ENCODE results near the gene PANX3.

PANX3 gene

DNA sequence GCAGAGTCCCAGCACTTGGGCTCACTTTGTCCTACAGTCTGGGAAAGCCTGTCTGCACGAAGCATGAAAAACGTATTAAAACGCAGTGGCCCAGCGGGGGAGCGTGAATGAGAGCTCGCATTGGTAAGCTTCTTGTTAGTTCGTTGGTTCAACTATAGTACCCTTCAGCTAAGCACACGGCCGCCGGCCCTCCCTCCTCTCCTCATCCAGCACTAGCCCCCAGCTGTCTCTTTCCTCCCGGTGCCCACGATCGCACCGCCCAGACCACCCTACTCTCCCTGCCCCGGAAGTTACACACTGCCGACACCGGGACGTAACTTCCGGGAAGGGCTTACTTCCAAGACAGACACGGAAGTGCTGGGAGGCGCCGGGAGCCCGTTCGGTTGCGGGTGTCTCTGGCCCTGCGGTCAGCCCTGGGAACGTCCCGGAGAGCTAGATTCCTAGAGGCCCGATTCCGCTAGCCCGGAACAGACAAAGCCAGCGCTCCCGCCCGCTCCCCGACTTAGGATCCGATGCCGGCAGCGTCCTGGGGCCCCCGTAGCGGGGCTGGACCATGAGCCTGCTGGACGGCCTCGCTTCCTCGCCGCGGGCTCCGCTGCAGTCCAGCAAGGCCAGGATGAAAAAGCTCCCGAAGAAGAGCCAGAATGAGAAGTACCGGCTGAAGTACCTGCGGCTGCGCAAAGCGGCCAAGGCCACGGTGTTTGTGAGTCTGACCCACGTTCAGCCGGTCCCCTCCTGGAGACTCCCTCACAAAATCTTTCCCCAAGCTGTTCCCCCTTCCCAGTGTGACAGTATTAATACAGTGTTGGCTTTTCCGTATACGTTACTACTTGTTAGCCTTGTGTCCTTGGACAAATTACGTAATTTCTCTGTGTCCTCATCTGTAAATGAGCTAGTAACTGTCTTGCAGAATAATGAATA, 11.6 kb downstream of the PANX3 start, which contains the start of gene TBRG1:
Gene TBRG1 (plus strand): TSS at position 334 of the 921 bp plus-strand sequence. CDS start 220 bp downstream, at position 554.
- peak; percentile 86 for DNase-seq

DNA sequence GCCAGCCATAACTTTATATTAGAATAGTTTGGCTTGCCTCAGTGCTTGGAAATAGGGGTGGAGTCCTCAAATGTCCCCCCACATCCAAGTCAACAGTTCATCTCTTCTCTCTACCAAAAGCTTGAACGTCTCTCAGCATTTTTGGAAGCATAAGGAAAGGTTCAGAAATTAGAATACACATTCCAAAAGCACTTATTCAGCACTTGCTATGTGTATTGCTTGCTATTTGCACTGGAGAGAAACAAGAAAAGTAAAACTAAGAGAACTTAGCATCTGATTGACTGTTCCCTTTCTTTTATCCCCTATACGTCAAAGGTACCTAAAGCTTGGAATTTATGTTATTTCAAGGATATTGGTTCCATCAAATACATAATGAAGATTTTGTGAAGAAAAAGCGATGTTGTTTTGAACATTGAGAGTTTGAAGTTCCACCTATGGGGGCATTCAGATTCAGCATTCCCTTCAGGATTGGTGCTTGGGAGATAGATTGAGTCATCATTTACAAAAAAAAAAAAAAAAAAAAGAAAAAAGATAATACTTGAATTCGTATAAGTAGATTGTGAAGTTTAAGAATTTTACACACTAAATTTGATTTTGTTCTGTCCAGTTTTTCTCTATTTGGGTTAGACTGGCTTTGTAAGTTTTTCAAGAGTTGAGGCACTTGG, 12.8 kb downstream of the PANX3 start:
- DNase-seq = no peak

DNA sequence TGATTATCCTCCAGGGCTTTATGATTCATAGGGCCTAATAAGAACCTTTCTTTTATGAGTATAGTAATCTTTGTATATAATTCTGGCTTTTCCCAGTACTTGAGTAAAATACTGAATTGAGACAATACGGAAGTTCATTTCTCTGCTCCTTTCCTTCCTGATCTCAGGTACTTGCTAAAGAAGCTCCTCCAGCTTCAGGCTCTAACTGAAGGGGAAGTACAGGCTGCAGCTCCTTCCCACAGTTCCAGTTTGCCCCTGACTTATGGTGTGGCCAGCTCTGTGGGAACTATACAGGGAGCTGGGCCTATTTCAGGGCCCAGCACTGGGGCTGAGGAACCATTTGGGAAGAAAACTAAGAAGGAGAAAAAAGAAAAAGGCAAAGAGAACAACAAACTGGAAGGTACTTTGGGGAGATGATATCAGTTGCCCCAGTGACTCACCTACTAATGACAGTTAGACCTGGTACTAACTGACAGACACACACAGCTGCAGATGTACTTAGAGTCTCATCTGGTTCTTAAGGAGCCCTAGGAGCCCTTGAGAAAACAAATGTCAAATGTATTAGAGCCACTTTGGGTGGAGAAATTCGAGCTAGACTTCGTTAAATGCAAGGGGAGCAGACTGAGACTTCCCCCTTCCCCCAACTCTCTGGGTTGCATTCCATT, 14.4 kb downstream of the PANX3 start:
- DNase-seq = no peak

DNA sequence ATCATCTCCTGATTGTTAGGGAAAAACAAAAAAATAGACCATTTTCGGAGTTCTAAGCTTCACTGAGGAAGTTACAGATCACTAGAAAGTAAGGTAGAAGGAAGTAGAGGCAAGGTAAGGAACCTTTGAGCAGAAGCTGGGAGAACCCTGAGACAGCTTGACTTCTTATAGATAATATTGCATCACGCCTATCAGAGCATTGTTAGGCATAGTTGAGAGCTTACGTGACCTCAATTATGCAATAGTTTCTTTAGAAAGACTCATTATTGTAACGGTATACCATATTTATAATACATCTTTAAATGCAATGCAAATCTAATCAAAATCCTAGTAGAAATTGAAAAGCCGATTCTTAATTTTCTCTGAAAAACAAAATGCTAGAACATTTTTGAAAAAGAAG, 16.3 kb downstream of the PANX3 start:
- DNase-seq = no peak

DNA sequence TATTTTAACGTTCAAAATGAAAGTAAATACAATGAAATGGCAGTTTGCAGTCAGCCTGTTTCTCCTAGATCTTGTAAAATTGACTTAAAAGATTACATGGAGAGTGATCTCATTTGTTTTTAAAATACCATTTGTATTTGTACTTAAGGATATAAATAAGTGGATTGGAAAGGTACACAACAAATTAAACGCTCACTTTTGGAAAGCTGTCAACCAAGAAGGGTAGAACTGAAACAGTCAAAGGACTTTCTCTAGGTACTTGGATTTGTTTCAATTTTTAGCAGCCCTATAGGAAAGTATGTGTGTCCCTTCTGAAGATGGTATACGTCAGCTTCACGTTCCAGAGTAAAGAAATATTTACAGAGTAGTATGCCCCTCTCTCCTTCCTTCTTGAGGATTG, 18.7 kb downstream of the PANX3 start:
- DNase-seq = no peak

DNA sequence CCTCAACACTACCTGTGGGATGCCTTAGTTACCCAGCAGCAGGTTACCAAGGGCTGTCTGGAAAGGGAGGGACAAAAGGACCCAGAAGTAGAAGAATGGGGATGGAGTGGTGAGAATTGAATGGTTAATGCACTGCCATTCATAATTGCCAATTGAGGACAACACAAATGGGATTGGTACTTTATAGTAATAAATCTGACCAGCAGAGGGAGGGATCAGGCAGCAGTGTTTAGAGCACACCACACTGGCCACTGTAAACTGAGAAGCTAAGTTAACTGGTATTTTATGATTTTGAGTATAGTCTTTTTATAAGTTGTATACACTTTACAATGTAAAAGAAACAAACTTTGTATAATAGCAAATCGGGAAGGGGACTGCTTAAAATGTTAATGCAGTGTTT, 22.1 kb downstream of the PANX3 start:
- DNase-seq = no peak

DNA sequence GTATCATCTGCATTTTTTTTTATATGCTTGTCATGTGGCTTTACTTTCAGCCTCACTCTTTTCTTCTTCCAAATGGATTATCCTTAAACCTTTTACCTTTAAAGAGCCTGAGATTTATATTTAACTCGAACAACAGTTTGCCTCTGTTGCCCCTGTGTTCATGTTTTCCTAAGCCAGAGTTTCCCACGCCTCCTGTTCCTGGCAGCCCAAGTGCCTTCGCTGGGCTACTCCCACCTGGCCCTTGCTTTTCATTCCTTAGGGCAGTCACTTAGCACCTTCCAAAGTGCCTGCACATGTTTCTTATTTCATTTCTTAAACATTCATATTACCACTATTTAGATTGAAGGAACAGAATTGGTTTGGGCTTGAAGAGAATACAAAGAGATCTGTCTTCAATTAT, 24.7 kb downstream of the PANX3 start:
- no peak for DNase-seq

DNA sequence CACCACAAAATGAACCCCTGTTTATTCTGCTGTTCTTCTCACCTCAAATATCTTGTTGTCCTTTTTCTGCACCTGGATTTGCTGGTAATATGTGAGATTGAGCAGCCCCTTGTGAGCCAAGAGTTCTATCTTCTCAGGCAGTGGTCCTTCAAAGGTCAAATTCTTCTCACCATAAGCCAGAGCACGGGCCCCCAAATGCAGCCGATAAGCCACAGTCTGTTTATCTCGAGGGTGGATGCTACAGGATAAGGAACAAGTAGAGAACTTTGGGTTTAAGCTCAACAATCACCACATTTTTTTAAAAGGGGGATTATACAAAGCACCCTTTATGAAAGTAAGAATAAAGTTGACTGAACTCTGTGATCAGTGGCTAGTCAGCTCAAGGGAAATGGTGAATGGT, 27.3 kb downstream of the PANX3 start:
- no peak for DNase-seq

DNA sequence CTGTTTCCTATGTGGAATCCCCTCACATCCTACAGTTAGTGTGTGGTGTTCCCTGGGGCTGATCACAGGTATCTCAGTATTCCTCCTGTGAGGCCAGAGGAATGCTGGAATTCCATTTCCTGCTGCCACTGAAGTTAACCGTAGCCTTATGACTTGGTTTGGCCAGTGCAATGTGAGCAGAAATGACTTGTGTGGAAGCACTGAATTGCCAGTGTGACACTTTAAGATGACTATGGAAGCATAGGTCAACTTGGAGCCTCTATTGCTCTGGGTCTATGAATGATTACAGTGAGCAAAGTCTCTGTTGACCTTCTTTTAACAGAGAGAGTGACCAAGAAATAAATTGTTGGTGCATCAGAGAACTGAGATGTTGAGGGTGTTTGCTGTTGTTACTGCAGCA, 28.0 kb downstream of the PANX3 start:
- no peak for DNase-seq

DNA sequence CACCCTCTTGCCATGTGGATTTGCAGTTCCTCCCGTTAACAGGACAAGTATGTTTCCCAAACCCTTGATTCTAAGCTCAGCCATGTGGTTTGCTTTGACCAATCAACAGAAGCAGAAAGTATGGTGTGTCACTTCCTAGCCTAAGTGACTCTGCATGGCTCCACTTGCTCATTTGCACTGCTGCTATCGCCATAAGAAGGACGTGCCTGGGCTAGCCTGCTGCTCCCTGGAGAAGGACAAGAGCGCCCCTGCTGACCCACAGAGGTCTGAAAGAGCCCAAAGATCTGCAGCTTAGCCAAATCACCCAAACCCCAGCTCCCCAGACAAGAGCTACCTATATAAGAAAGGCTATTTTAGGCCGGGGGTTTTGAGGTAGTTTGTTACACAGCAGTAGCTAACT, 29.4 kb downstream of the PANX3 start:
- no peak for DNase-seq

DNA sequence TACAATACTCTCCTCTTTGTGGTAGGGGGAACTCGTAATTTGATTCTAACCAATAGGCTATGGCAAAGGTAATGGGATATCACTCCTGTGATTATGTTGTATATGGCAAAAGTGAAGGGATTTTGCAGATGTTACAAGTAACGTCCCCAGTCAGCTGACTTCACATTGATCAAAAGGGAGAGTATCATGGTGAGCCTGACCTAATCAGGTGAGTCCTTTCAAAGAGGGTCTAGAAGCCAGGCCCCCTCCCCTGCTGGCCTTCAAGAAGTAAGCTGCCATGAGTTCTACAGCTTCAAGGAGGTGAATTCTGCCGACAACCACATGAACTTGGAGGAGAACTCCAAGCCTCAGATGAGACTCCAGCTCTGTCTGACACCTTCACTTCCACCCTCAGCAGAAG, 31.4 kb downstream of the PANX3 start:
- no peak for DNase-seq

DNA sequence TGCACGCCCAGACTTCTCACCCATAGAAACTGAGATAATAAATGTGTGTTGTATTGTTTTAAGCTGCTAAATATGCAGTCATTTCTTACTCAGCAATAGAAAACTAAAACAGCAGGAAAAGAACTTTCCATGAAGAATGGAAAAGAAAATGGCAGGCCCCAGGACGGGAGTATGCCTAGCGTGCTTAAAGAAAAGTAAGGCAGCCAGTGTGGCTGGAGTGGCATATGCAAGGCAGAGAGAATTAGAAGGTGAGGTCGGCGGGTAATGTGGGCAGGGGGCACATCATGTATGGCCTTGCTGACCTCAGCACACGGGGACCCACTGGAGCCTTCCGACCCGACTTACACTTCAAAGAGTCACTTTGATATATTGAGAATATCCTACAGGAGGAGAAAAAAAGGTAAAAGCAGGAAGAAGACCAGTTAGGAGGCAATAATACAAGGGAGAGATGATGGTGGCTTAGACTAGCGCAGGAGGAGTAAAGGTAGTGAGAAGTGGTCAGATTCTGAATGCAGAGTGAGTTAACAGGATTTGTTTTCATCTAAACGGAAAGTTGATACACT, 31.9 kb downstream of the PANX3 start:
- DNase-seq = no peak

DNA sequence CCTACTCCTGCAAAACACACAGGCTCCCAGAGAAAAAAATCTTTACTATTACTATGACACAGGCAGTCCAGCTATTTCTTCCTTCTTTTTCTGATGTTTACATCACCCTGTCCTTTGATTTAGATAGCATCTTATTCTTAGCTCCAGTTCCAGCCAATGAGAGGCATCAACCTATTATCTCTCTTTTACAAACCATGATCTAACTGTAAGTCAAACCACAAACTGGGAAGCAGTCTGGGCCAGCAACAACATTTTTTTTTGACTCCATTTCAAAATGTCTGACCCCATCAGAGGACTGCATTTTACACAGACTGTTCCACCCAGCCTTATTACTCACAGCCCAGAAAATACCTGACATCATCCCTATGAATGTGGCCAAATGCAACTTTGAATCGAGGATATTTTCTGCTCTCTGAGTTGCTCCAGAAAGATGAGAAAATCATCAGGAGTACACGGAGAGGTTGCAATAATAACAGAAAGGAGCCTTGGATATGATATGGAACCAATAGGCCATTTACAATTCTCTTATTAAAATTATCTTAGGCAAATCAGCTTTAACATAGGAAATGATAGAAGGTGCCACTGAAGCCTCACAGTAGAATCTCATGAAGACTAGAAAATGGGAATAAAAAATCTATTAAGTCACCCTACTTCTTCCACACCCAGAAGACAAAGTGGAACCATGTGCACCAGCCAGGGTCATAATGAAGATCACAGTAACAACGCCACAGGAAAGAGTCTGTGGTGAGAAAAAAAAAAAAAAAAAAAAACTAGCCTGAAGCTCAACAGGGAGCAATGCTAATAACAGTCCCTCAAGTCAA, 32.6 kb downstream of the PANX3 start:
- no peak for DNase-seq

DNA sequence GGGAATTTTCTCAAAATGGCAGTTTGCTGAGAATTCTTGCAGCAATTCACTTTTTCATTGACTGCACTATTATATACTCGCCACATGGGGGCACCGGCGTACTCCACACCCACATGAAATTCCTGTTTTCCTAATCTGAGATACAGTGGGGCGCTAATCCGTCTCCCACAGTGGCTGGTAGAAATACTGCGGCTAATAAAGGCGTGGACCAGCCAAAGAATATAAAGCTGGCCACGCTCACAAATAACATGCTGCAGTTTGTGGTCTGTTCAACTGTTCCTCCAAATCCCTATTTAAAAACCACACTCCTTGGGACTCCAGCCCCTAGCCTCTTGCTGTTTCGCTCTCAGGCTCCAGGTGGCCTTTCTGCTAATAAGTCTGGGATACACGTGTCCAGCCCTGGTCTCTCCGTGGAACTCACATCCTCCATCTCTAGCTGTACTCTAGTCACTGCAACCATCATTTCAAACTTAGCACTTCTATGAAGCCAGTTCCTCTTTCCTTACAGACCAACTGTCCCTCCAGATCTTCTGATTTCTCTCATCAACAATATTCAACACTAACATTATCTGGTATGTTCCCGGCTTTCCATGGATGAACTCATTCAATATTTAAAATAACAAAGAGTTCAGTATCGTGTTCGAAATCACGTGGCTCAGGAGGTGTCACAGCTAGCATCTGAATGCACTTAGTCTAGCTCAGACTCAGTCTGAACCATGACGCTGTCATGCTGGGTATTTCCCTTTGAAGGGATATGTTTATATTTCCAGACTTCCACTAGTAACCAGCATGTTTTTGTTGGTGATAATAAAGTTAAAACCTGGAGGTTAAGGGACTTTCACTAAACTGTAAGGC, 33.4 kb downstream of the PANX3 start:
- DNase-seq = peak; percentile 55

DNA sequence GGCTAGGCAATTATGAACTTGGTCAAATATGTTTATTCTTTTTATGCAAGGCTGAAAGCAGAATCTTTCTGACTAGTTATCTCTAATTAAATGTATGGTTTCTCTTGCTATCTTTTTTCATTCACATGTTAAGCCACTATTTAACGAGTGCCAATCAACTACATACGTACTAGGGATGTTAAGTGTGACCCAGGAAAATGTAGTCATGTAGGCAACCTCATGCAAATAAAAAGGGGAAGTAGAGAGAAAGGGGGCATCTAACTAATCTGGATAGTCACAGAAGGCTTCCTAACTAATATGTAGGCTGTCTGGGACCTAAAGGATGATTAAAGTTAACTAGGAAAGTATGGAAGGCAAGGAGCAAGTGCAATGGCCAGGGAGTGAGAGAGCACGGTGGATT, 34.9 kb downstream of the PANX3 start:
- DNase-seq = no peak

DNA sequence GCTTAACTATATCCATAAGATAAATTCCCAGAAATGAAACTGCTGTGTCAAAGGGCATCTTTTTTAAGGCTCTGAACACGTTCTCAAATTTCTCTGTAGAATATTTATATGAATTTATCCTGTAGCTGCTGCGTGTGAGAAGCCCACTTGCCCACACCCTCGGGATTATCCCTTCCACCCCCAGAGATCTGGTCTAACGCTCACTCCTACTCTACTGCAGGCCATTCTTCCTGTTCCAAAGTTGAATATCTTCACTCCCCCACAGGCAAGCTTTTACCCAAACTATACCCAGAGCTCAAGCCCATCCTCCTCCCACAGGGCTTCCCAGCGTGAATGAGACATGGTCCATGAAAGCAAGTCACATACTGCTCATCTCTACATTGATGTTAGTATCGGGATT, 37.4 kb downstream of the PANX3 start:
- DNase-seq = no peak

DNA sequence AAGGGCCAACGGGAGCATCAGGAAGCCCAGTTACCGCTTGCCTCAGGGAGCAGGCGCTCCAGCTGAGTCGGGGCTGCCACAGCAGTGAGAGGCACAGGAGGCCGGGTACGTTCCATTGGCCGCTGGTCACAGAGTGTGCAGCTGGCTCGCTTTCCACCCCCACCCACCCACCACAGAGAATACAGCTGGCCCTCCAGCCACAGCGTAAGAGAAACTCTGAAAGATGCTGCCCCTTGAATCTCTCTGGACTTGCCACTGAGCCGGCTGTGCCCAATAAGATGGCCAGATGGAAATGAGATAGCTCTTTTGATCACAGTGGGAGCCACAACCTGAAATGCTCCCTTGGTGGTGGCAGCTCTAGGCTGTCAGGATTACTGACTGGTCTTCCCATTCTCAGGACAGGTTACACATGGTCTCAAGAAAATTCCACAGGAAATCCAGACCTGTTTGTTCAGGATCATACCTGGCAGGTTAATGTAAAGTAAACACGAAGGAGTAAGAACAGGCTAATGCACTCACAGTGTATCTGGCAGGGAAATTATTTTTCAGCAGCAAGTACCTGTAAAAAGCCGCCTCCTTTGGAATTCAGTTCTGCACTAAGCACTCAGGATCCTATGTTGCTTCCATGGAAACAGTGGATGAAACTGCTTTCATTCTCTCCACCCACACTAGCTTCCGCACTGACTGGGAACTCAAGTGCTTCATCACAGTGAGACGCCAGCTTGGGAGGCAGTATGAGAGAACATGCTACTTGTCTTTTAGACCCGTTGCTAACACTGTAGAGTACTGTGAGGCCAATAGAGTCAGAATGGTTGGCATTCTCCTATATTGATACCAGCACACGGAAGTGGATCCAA, 45.8 kb downstream of the PANX3 start:
- DNase-seq = no peak

DNA sequence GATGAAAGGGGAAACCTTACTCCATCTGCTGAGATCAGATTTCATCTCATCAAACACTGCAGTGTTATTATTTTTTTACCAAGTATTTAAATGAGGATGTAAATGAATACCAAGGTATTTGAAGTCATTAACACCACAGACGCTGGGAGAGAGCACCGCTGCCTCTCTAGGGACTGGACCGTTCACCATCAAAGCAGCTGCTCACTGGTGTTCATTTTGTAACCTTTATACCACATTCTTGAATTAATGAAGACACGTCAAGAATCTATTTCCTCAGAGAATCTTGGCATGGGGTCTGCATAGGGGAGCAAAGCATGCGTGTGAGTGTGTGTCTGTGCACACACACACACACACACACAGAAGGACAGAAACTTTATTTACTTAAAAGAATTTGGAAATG, 46.7 kb downstream of the PANX3 start:
- no peak for DNase-seq

DNA sequence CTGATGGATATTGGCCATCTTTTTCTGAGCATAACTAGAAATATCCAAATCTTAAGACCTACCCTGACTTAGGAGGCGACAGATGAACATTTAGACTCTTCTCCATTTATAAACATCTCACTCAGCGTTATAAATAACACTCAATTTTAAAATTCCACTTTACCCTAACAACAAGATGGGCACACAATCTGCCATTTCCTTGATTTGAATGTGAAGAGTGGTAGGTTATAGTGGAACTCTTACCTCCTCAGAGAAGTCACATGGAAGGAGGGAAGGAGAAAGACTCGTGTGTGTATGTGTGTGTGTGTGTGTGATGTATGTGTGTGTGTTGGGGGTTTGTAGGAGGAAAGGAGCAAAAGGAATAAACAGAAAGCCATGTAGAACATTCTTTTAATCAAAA, 47.3 kb downstream of the PANX3 start:
- DNase-seq = no peak

DNA sequence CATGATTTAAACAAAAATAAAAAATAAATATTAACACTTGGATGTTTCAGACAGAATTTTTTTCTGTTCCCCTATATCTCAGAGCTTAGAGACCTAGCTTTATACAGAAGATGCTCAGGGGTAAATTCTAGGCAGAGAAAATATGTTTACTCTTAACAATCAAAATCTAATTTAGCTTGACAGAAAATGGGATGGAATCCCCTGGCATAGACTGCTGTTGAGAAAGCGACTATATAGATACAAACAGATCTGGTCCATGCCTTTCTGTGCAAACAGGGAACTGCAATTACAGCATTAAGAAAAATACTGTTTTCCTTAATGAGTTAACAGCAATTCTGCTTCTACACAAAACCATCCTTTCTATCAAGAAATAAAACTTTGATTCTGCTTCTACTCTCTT, 47.8 kb downstream of the PANX3 start:
- DNase-seq = no peak

DNA sequence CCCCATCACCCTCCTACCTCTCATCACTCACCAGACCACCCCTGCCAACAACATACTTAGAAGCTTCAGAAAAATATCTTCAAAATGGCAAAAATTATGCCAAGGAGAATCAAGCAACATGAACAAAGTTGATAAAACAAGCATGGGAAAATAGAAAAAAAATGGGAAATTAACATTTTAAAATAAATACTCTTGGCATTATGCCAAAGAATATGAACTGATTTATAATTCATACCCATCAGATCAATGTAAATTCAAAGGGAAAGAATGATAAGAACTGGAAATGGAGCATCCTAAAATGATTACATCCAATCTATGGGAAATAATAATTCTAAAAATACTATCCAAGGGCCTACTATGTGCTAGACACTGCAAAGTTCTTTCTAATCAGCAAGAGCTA, 50.3 kb downstream of the PANX3 start:
- DNase-seq = no peak
